ENCODE data around the gene STK32B. TPM values are rescaled to one million over a fixed set of nuclear protein-coding genes. Genes with fewer than 3 reads are reported as not detected.
A peak's percentile ranks its signal among the peaks of the same experiment; 100 is the strongest.

Gene STK32B
- total and polyA plus RNA-seq, 2 of the 4 experiments (the other 2 are of a cell fraction): 5.5 to 6.3 TPM

DNA sequence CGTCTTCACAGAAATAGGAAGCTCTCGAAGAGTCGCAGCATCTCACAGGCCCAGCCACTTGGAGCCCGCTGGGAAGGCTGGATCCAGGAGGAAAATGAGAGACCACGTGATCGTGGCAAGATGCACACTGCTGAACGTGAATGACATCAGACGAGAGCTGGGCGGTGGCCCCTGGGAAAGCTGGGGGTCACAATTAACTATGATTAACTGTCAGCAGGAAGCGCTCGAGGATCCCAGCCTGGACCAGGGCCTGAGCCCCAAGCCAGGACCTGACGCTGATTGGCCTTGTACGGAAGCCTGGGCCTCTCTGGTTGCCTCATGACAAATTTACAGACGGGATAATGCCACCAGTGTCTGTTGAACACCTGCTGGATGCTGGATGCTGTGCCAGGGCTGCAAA, 335.6 kb downstream of the STK32B start:
- Histone ChIP-seq H2BK15ac (ENCODE audit: low read depth, low read length) (no peak overlapping the region), H4K8ac (ENCODE audit: low read depth in 2 of 2, low read length in 2 of 2) (no peak overlapping the region), H4K20me1 (ENCODE audit: insufficient read depth, low read length) (no peaks in the 10 kb centered on the region), H2BK5ac (ENCODE audit: low read depth, low read length, poor library complexity, severe bottlenecking) (no peak overlapping the region), H3K4ac (ENCODE audit: low read depth, low read length) (no peak overlapping the region; the same call in 1 of the 2 replicates), H3K4me3 (ENCODE audit: insufficient read depth, low read depth, low read length) (no peak overlapping the region), H3K23ac (ENCODE audit: low read depth, low read length) (no peak overlapping the region), H3K4me2 (ENCODE audit: low read depth, low read length) (no peak overlapping the region), H3K18ac (ENCODE audit: low read depth, low read length) (no peak overlapping the region), H3K9me3 (ENCODE audit: control insufficient read depth, insufficient read depth, low read length) (peaks cover 2% of the 10 kb centered on the region; the same call in 1 of the 2 replicates), H3K56ac (ENCODE audit: extremely low read depth, insufficient read depth, low read length) (no peak overlapping the region), H3K9me1 (ENCODE audit: insufficient read depth, low read length) (peaks cover 16% of the 10 kb centered on the region), H3K27me3 (ENCODE audit: control insufficient read depth, insufficient read depth, low read length) (no peaks in the 10 kb centered on the region), H2BK120ac (ENCODE audit: low read depth, low read length) (no peak overlapping the region), H3K27ac (ENCODE audit: insufficient read depth, low read length) (no peak overlapping the region), H3K36me3 (ENCODE audit: control insufficient read depth, insufficient read depth, low read length) (no peaks in the 10 kb centered on the region; the same call in 1 of the 2 replicates), H2AK5ac (ENCODE audit: low read depth, low read length) (peak overlapping the region; percentile 30; the same call in 1 of the 2 replicates), H2AFZ (replicated peaks; ENCODE audit: low read length, poor library complexity) (no peak overlapping the region), H3K79me1 (ENCODE audit: low read depth in 1 of 2, low read length in 2 of 2) (peaks cover 0 to 14% of the 10 kb centered on the region in 2 experiments; a peak in 2 of 4 replicates), H2BK20ac (ENCODE audit: low read depth, low read length) (no peak overlapping the region), H3K14ac (replicated peaks; ENCODE audit: low read depth, low read length) (no peak overlapping the region), H3K4me1 (ENCODE audit: control insufficient read depth, insufficient read depth, low read length) (peaks cover 18% of the 10 kb centered on the region), H3K9ac (ENCODE audit: low read depth, low read length) (no peak overlapping the region), H4K91ac (ENCODE audit: insufficient read depth, low read depth, low read length) (peak overlapping the region; percentile 39; the same call in 1 of the 2 replicates), H2AK9ac (replicated peaks; ENCODE audit: low read depth, low read length, poor library complexity) (no peak overlapping the region), H4K5ac (ENCODE audit: low read depth, low read length) (no peak overlapping the region)
- DNase-seq: no peak
- WGBS, 2 experiments (ENCODE audit: extremely low coverage in 2 of 2, insufficient read length in 1 of 2): 90% methylated on average over 13 of the region's 14 CpGs; no CpG with 5 or more reads in 1 of the 2 experiments
- CTCF ChIA-PET: no interaction called here
- dilution Hi-C loops (cut with HindIII; ENCODE audit: low sequenced_read_pairs, unreplicated experiment) (no loop called here), intact Hi-C loops (cut with micrococcal nuclease) (loop anchor here (10.0 kb wide), 1 partner anchor 438 kb away; no protein-coding TSS in a partner anchor), in situ Hi-C loops (cut with MboI; ENCODE audit: low sequenced_read_pairs) (no loop called here)
- TF ChIP-seq CEBPB (IDR thresholded peaks at IDR 0.05; ENCODE audit: low read depth, low read length): no peak
- TF ChIP-seq, protein P1, sequence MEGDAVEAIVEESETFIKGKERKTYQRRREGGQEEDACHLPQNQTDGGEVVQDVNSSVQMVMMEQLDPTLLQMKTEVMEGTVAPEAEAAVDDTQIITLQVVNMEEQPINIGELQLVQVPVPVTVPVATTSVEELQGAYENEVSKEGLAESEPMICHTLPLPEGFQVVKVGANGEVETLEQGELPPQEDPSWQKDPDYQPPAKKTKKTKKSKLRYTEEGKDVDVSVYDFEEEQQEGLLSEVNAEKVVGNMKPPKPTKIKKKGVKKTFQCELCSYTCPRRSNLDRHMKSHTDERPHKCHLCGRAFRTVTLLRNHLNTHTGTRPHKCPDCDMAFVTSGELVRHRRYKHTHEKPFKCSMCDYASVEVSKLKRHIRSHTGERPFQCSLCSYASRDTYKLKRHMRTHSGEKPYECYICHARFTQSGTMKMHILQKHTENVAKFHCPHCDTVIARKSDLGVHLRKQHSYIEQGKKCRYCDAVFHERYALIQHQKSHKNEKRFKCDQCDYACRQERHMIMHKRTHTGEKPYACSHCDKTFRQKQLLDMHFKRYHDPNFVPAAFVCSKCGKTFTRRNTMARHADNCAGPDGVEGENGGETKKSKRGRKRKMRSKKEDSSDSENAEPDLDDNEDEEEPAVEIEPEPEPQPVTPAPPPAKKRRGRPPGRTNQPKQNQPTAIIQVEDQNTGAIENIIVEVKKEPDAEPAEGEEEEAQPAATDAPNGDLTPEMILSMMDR (conservative IDR thresholded peaks at IDR 0.05; ENCODE audit: low read depth, low read length): no peak
- no peak for TF ChIP-seq BHLHE40 (IDR thresholded peaks at IDR 0.05; ENCODE audit: low read depth, low read length)
- TF ChIP-seq MXI1 (IDR thresholded peaks at IDR 0.05; ENCODE audit: borderline replicate concordance, low read depth, low read length): no peak
- no peak for TF ChIP-seq RCOR1 (IDR thresholded peaks at IDR 0.05; ENCODE audit: insufficient replicate concordance, low read length)
- TF ChIP-seq MAFK (IDR thresholded peaks at IDR 0.05; ENCODE audit: low read depth, low read length): no peak
- TF ChIP-seq, protein P2, sequence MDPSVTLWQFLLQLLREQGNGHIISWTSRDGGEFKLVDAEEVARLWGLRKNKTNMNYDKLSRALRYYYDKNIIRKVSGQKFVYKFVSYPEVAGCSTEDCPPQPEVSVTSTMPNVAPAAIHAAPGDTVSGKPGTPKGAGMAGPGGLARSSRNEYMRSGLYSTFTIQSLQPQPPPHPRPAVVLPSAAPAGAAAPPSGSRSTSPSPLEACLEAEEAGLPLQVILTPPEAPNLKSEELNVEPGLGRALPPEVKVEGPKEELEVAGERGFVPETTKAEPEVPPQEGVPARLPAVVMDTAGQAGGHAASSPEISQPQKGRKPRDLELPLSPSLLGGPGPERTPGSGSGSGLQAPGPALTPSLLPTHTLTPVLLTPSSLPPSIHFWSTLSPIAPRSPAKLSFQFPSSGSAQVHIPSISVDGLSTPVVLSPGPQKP (IDR thresholded peaks at IDR 0.05; ENCODE audit: borderline replicate concordance, low read depth, low read length): no peak
- no peak for TF ChIP-seq RAD21 (IDR thresholded peaks at IDR 0.05; ENCODE audit: low read length)
- no peak for TF ChIP-seq FOS (IDR thresholded peaks at IDR 0.05; ENCODE audit: low read depth, low read length)
- TF ChIP-seq CHD1 (IDR thresholded peaks at IDR 0.05; ENCODE audit: low read depth, low read length): no peak
- TF ChIP-seq POLR2A (IDR thresholded peaks at IDR 0.05; ENCODE audit: low read depth, low read length): no peak
- TF ChIP-seq SMC3 (IDR thresholded peaks at IDR 0.05; ENCODE audit: low read depth, low read length): no peak
- TF ChIP-seq, protein P3, sequence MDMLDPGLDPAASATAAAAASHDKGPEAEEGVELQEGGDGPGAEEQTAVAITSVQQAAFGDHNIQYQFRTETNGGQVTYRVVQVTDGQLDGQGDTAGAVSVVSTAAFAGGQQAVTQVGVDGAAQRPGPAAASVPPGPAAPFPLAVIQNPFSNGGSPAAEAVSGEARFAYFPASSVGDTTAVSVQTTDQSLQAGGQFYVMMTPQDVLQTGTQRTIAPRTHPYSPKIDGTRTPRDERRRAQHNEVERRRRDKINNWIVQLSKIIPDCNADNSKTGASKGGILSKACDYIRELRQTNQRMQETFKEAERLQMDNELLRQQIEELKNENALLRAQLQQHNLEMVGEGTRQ (IDR thresholded peaks at IDR 0.05; ENCODE audit: low read depth, low read length): no peak
- no peak for TF ChIP-seq NFE2L2 (IDR thresholded peaks at IDR 0.05; ENCODE audit: low read depth, low read length)
- TF ChIP-seq MAZ (IDR thresholded peaks at IDR 0.05; ENCODE audit: borderline replicate concordance, low read depth, low read length): no peak
- no peak for TF ChIP-seq RFX5 (IDR thresholded peaks at IDR 0.05; ENCODE audit: low read depth, low read length)
- no TSS peak for BruUV-seq (replicated peaks)
- ATAC-seq (ENCODE audit: low read depth): no peak
- POLR2A ChIA-PET (ENCODE audit: unreplicated experiment): no interaction called here
